Ovary (tissue), 9 donors: Measurements from ENCODE around the gene PLXNA2. TPM values are rescaled to one million over a fixed set of nuclear protein-coding genes. Genes with fewer than 3 reads are reported as not detected.

Experiments used
- DNase-seq, 5 donors: peaks; one replicate each; pipeline ENCODE4 v3.0.0-alpha.2; 2019 to 2020
- H3K27ac ChIP-seq, 2 donors: fragments of 200-600 bp; one replicate each; pipeline versions ENCODE4 v1.5.1 to v1.8.0; 2019 to 2022
- H3K27me3 ChIP-seq: fragments of 200-600 bp; one replicate; pipeline ENCODE4 v1.8.0; 2022
- H3K36me3 ChIP-seq: fragments of 200-600 bp; sonication (generic); one replicate; pipeline ENCODE4 v1.5.1; 2019
- H3K4me1 ChIP-seq: one replicate; pipeline ENCODE4 v1.8.1; 2013; ENCODE audit warnings: mild to moderate bottlenecking, moderate library complexity; ENCODE audit not compliant: insufficient read depth
- H3K4me3 ChIP-seq: fragments of 200-600 bp; sonication (generic); one replicate; pipeline ENCODE4 v1.5.1; 2017
- H3K9me3 ChIP-seq, 2 donors: fragments of 200-600 bp in 1 of 2; sonication (generic) in 1 of 2; one replicate each; pipeline versions ENCODE4 v1.5.1 to v1.8.1; 2013 to 2019; ENCODE audit warnings: mild to moderate bottlenecking in 1 of 2, moderate library complexity in 1 of 2
- EP300 ChIP-seq: sonication (generic); formaldehyde crosslinking; IDR thresholded peaks from one replicate; pipeline ENCODE4 v1.6.1; 2017; ENCODE audit warnings: antibody characterized with exemption
- POLR2A ChIP-seq: fragments of 450-650 bp; IDR thresholded peaks from one replicate; pipeline ENCODE4 v1.6.1; 2017; ENCODE audit warnings: antibody characterized with exemption, mild to moderate bottlenecking, moderate library complexity
- WGBS, 3 donors: extraction: QIAGEN DNeasy Blood & Tissue Kit in 1 of 3; methylation state at CpG; one replicate each; pipeline versions ENCODE4 v1.1.5 to v1.1.7; 2013 to 2017; 5-methylcytosine and 5-hydroxymethylcytosine counted together
- intact Hi-C, 4 donors: fragments of 100-400 bp; cut with DNase I; formaldehyde crosslinking; loops; one replicate each; pipeline versions ENCODE4 v1.11.0 to v1.15.1; 2022 to 2023
- polyA plus RNA-seq, 2 donors: library from polyadenylated mRNA; stranded (reverse); fragments of 200-250 nt in 1 of 2; fragments of 350-450 nt in 1 of 2; fragmentation: Illumina TruSeq in 1 of 2; extraction: RNeasy Lipid Tissue Mini Kit (QIAGEN cat#74804) in 1 of 2; gene quantifications; one replicate each; pipeline ENCODE4 v1.2.3, GENCODE V29; 2013 to 2014
- total RNA-seq, 7 donors: library from RNA; depleted of rRNA in 2 of 7; stranded (reverse); fragments of >200 nt in 2 of 7; fragmentation: NEBNext Ultra II Directional in 3 of 7; extraction: Animal tissue kit (Norgen Biotek cat#: 25700) in 3 of 7; gene quantifications; one replicate each; pipeline versions ENCODE4 v1.1.0 to v1.2.4, GENCODE V29; 2016 to 2023
- TF ChIP-seq, protein P1 (sequence below), 3 donors: fragments of 450-650 bp in 2 of 3; fragments of 200-600 bp in 1 of 3; IDR thresholded peaks; one replicate each; pipeline versions ENCODE4 v1.5.1 to v1.8.0; 2016 to 2022; ENCODE audit warnings: antibody characterized with exemption in 3 of 3, mild to moderate bottlenecking in 1 of 3
- donor health status: DM: no; HTN: no; CAD: no; lungs with moderate emphysema.
- donor health status: DM: no; HTN: no; CAD: no.
- donor health status: Bipolar disorder and iron deficiency.
- donor health status: DM: yes; HTN: yes; CAD: no.
- donor health status: DM: no; HTN: no; CAD: no.
- donor health status: DM: yes; HTN: yes; CAD: no.

The PLXNA2 gene
- total and polyA plus RNA-seq, 9 donors, result 10.7 to 71.5 (median 44.0) TPM

- no peak overlapping the region for H3K4me3 ChIP-seq
- peak in 3 of 5 donors; percentile 41 to 64 (median 45) for DNase-seq
- TF ChIP-seq, protein P1, sequence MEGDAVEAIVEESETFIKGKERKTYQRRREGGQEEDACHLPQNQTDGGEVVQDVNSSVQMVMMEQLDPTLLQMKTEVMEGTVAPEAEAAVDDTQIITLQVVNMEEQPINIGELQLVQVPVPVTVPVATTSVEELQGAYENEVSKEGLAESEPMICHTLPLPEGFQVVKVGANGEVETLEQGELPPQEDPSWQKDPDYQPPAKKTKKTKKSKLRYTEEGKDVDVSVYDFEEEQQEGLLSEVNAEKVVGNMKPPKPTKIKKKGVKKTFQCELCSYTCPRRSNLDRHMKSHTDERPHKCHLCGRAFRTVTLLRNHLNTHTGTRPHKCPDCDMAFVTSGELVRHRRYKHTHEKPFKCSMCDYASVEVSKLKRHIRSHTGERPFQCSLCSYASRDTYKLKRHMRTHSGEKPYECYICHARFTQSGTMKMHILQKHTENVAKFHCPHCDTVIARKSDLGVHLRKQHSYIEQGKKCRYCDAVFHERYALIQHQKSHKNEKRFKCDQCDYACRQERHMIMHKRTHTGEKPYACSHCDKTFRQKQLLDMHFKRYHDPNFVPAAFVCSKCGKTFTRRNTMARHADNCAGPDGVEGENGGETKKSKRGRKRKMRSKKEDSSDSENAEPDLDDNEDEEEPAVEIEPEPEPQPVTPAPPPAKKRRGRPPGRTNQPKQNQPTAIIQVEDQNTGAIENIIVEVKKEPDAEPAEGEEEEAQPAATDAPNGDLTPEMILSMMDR (IDR thresholded peaks at IDR 0.05), result no peak
- TF ChIP-seq EP300, result no peak
- TF ChIP-seq POLR2A, result no peak
- 8 to 20% (median 10%) methylated on average over 6 of the region's 6 CpGs for WGBS, 3 donors
- intact Hi-C loops, result loop anchor here in 3 of 4 donors (10.0 kb wide), 3 partner anchors 45 to 155 kb away; partner anchors contain the start of gene PLXNA2 (in 1 of the 3)
- H3K9me3 ChIP-seq, result no peaks in the 10 kb centered on the region
- no peaks in the 10 kb centered on the region for H3K36me3 ChIP-seq
- H3K4me1 ChIP-seq, result peaks cover 12% of the 10 kb centered on the region
- H3K27ac ChIP-seq, result no peak overlapping the region
- H3K27me3 ChIP-seq, result no peaks in the 10 kb centered on the region
Observed at GRCh38 chr1:208089761-208090370, 154.3 kb downstream of the PLXNA2 start.

DNA sequence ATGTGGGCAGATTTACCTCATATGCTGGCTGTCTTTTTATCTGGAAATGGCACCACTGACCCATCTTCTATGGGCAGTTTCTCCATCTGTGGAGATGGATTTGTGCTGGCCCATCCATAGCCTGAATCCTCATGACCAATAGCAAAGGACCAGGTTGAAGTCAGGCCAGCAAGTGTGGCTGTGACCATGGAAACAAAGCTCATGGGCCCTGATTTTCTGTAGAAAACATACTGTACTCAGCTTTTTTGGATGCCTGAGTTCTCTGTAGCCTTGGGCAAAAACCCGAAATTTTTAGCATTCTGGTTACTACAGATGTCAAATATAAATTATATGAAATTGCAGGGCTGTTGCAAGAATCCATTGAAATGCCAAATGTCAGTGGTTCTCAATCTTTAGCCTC lies 155.0 kb downstream of the PLXNA2 start:
- no peaks in the 10 kb centered on the region for H3K9me3 ChIP-seq
- H3K27me3 ChIP-seq, result no peaks in the 10 kb centered on the region
- intact Hi-C loops, result loop anchor here in 1 of 4 donors (10.0 kb wide), 1 partner anchor 156 kb away; the partner anchor contains the start of gene PLXNA2
- no peaks in the 10 kb centered on the region for H3K36me3 ChIP-seq
- 11 to 15% (median 15%) methylated on average over 1 of the region's 1 CpG for WGBS, 3 donors
- no peak overlapping the region for H3K27ac ChIP-seq
- TF ChIP-seq, protein P1 (IDR thresholded peaks at IDR 0.05), result no peak
- TF ChIP-seq EP300 (no peak), POLR2A (no peak)
- H3K4me3 ChIP-seq, result no peak overlapping the region
- peaks cover 12% of the 10 kb centered on the region for H3K4me1 ChIP-seq
- DNase-seq, result no peak

GRCh38 chr1:208088319-208088718 lies 155.9 kb downstream of the PLXNA2 start:
- WGBS, 3 donors, result 86 to 89% (median 88%) methylated on average over 4 of the region's 4 CpGs
- Histone ChIP-seq H3K9me3 (no peaks in the 10 kb centered on the region), H3K4me3 (no peak overlapping the region), H3K36me3 (no peaks in the 10 kb centered on the region), H3K27ac (no peak overlapping the region), H3K4me1 (peaks cover 12% of the 10 kb centered on the region), H3K27me3 (no peaks in the 10 kb centered on the region)
- no peak for DNase-seq
- TF ChIP-seq, protein P1 (IDR thresholded peaks at IDR 0.05), result no peak
- TF ChIP-seq POLR2A (no peak), EP300 (no peak)
- intact Hi-C loops, result loop anchor here in 1 of 4 donors (10.0 kb wide), 1 partner anchor 156 kb away; the partner anchor contains the start of gene PLXNA2

DNA sequence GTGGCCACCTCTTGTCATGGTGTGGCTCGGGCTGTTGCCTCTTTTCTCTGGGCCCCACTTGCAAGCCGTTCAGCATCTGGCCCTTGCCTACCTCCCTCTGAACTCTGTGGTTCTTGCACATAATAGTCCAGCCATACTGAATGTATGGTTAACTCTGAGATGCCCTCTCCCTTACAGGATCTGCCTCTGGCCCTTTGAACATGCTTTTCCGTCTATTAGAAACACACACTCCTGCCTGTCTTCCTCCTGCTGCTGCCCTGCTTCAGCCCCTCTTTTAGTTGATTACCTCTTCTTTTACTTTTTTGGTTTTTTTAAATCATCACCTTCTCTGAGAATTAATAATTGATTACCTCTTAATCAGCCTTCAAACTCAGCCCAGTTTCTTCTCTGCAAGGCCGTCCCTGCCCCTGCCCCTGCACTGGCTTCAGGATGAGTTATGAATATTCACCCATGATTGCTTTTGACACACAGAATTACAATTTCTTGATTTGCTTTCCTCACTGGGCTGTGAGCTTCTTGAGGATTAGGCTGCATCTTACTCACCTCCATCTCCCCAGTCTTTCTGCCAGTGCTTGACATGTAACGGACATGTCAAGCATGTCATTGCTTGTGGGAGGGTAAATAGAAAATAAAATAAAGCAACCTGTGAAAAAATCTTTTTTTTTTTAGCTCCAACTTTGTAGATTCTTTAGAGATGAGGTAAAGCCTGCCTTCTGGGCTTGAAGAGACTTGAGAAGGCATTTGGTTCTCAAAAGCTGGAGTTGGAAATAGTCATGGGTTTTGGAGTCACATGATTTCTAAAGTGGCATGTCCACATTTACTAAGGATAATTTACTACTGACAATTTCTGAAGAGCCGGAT lies 158.3 kb downstream of the PLXNA2 start:
- Histone ChIP-seq H3K4me1 (peaks cover 15% of the 10 kb centered on the region), H3K27ac (no peak overlapping the region), H3K9me3 (no peaks in the 10 kb centered on the region), H3K27me3 (no peaks in the 10 kb centered on the region), H3K4me3 (no peak overlapping the region), H3K36me3 (no peaks in the 10 kb centered on the region)
- TF ChIP-seq EP300 (no peak), POLR2A (no peak)
- TF ChIP-seq, protein P1 (IDR thresholded peaks at IDR 0.05), result no peak
- intact Hi-C loops, result loop anchor here in 1 of 4 donors (10.0 kb wide), 1 partner anchor 159 kb away; the partner anchor contains the start of gene PLXNA2
- DNase-seq, result no peak
- 84 to 93% (median 87%) methylated on average over 6 of the region's 6 CpGs for WGBS, 3 donors
